OCI-LY7 (cell line): Measurements from ENCODE around the gene CD6. TPM values are rescaled to one million over a fixed set of nuclear protein-coding genes. Genes with fewer than 3 reads are reported as not detected.

ENCODE experiments used
- BruUV-seq: library from RNA; stranded (reverse); fragments of 400-500 nt; replicated peaks from 2 replicates; lab custom pipeline; 2021; lab: Mats Ljungman, UMichigan
- CTCF ChIA-PET: fragments of 300-600 bp; sonication (Branson Sonifier 250); formaldehyde crosslinking; loops from one replicate; lab custom pipeline; 2022; ENCODE audit warnings: antibody characterized with exemption; ENCODE audit not compliant: unreplicated experiment; lab: Charles Lee
- POLR2A ChIA-PET: fragments of 300-600 bp; sonication (Branson Sonifier 250); formaldehyde crosslinking; loops from one replicate; lab custom pipeline; 2022; ENCODE audit warnings: antibody characterized with exemption; lab: Charles Lee
- DNase-seq: peaks from one replicate; pipeline ENCODE4 v3.0.0-alpha.2; 2015; ENCODE audit warnings: low spot score
- H2AFZ ChIP-seq: fragments of 200-600 bp; sonication (generic), shearing (Covaris generic); 2 replicates; pipeline ENCODE4 v1.6.1; 2014; ENCODE audit warnings: mild to moderate bottlenecking, antibody characterized with exemption, low read length, moderate library complexity
- H3K27ac ChIP-seq: fragments of 200-600 bp; sonication (generic); 2 replicates; pipeline ENCODE4 v1.5.1; 2014; ENCODE audit warnings: mixed run types, low read depth, mild to moderate bottlenecking, moderate library complexity, low read length, inconsistent platforms; ENCODE audit not compliant: poor library complexity, severe bottlenecking
- H3K36me3 ChIP-seq: fragments of 200-600 bp; sonication (generic); 2 replicates; pipeline ENCODE4 v1.6.1; 2014; ENCODE audit warnings: mild to moderate bottlenecking, antibody characterized with exemption, low read length, moderate library complexity, mixed read lengths; ENCODE audit not compliant: insufficient read depth
- H3K4me1 ChIP-seq: fragments of 200-600 bp; sonication (generic); 2 replicates; pipeline ENCODE4 v1.5.1; 2014; ENCODE audit warnings: mild to moderate bottlenecking, low read length; ENCODE audit not compliant: insufficient read depth, poor library complexity, severe bottlenecking
- H3K4me2 ChIP-seq: fragments of 200-600 bp; sonication (generic); 2 replicates; pipeline ENCODE4 v1.6.1; 2014; ENCODE audit warnings: mild to moderate bottlenecking, low read length
- H3K4me3 ChIP-seq: fragments of 200-600 bp; sonication (generic); 2 replicates; pipeline ENCODE4 v1.5.1; 2014; ENCODE audit warnings: mild to moderate bottlenecking, low read depth, low read length; ENCODE audit not compliant: poor library complexity, severe bottlenecking
- H3K79me2 ChIP-seq: fragments of 200-600 bp; sonication (generic); 2 replicates; pipeline ENCODE4 v1.6.1; 2016; ENCODE audit warnings: low read depth, mild to moderate bottlenecking, low read length, moderate library complexity, mixed read lengths; ENCODE audit not compliant: insufficient read depth
- H3K9me2 ChIP-seq: fragments of 200-600 bp; sonication (generic); 2 replicates; pipeline ENCODE4 v1.6.1; 2016; ENCODE audit warnings: mild to moderate bottlenecking, low read length, mixed read lengths; ENCODE audit not compliant: insufficient read depth
- H3K9me3 ChIP-seq: fragments of 200-600 bp; sonication (generic); 2 replicates; pipeline ENCODE4 v1.6.1; 2014; ENCODE audit warnings: mild to moderate bottlenecking, mixed run types, low read length, mixed read lengths
- H4K20me1 ChIP-seq: fragments of 200-600 bp; sonication (generic); 2 replicates; pipeline ENCODE4 v1.6.1; 2014; ENCODE audit warnings: mild to moderate bottlenecking, antibody characterized with exemption, low read length, moderate library complexity, mixed read lengths; ENCODE audit not compliant: insufficient read depth
- CTCF ChIP-seq: fragments of 200-600 bp; sonication (generic); conservative IDR thresholded peaks from 2 replicates; pipeline ENCODE4 v1.5.1; 2014; ENCODE audit warnings: mild to moderate bottlenecking, antibody characterized with exemption, low read length, moderate library complexity, mixed read lengths
- EZH2phosphoT487 ChIP-seq: fragments of 200-600 bp; sonication (generic); IDR thresholded peaks from 2 replicates; pipeline ENCODE4 v1.6.1; 2018; ENCODE audit warnings: low read depth, borderline replicate concordance, mild to moderate bottlenecking, mixed run types, antibody characterized with exemption, low read length, moderate library complexity, mixed read lengths
- intact Hi-C: fragments of 100-400 bp; cut with micrococcal nuclease; formaldehyde crosslinking; loops from one replicate; pipeline ENCODE4 v1.10.0; 2022; ENCODE audit not compliant: unreplicated experiment
- total RNA-seq, 2 experiments: library from RNA; depleted of rRNA in 1 of 2; stranded (reverse); fragments of >200 nt in 1 of 2; shearing (Covaris generic) in 1 of 2; gene quantifications; 2 replicates each; pipeline ENCODE4 v1.2.3, GENCODE V29; 2014 to 2022

The CD6 gene
- total RNA-seq, 2 experiments from 2014 or later, result not detected

GRCh38 chr11:60970369-60970774 lies 1.1 kb upstream of the CD6 start:
- ChIA-PET CTCF (no interaction called here), POLR2A (interaction anchor here (0.5 to 1.3 kb wide), 2 partner anchors 16 to 185 kb away, joined by 3 to 4 read pairs; partner anchors contain the start of gene MS4A10)
- Histone ChIP-seq H3K4me2 (no peak overlapping the region), H3K4me3 (no peak overlapping the region), H3K27ac (no peak overlapping the region), H3K36me3 (no peaks in the 10 kb centered on the region), H2AFZ (no peak overlapping the region), H4K20me1 (no peaks in the 10 kb centered on the region), H3K9me2 (no peaks in the 10 kb centered on the region), H3K9me3 (0 out of 2 replicates have a peak, but pooled peaks cover 3% of the 10 kb centered on the region), H3K4me1 (no peaks in the 10 kb centered on the region), H3K79me2 (no peaks in the 10 kb centered on the region)
- DNase-seq, result peak; percentile 66
- intact Hi-C loops, result loop anchor here (1.0 to 2.0 kb wide), 2 partner anchors 159 to 216 kb away; no protein-coding TSS in a partner anchor
- TF ChIP-seq EZH2phosphoT487 (no peak), CTCF (peak; percentile 97)
- BruUV-seq, result no TSS peak

GRCh38 chr11:60970890-60971289 lies 590 bp upstream of the CD6 start:
- no peak for DNase-seq
- H4K20me1 ChIP-seq, result no peaks in the 10 kb centered on the region
- H3K4me2 ChIP-seq, result no peak overlapping the region
- no peak overlapping the region for H2AFZ ChIP-seq
- H3K9me3 ChIP-seq, result 0 out of 2 replicates have a peak, but pooled peaks cover 3% of the 10 kb centered on the region
- BruUV-seq, result no TSS peak
- H3K9me2 ChIP-seq, result no peaks in the 10 kb centered on the region
- TF ChIP-seq CTCF, result no peak
- TF ChIP-seq EZH2phosphoT487, result no peak
- H3K79me2 ChIP-seq, result no peaks in the 10 kb centered on the region
- intact Hi-C loops, result loop anchor here (1.0 to 2.0 kb wide), 2 partner anchors 158 to 216 kb away; no protein-coding TSS in a partner anchor
- H3K4me1 ChIP-seq, result no peaks in the 10 kb centered on the region
- ChIA-PET POLR2A (interaction anchor here (0.5 kb wide), 1 partner anchor 186 kb away, joined by 3 read pairs; the partner anchor contains the start of gene MS4A10), CTCF (no interaction called here)
- no peaks in the 10 kb centered on the region for H3K36me3 ChIP-seq
- H3K4me3 ChIP-seq, result no peak overlapping the region
- H3K27ac ChIP-seq, result no peak overlapping the region

DNA sequence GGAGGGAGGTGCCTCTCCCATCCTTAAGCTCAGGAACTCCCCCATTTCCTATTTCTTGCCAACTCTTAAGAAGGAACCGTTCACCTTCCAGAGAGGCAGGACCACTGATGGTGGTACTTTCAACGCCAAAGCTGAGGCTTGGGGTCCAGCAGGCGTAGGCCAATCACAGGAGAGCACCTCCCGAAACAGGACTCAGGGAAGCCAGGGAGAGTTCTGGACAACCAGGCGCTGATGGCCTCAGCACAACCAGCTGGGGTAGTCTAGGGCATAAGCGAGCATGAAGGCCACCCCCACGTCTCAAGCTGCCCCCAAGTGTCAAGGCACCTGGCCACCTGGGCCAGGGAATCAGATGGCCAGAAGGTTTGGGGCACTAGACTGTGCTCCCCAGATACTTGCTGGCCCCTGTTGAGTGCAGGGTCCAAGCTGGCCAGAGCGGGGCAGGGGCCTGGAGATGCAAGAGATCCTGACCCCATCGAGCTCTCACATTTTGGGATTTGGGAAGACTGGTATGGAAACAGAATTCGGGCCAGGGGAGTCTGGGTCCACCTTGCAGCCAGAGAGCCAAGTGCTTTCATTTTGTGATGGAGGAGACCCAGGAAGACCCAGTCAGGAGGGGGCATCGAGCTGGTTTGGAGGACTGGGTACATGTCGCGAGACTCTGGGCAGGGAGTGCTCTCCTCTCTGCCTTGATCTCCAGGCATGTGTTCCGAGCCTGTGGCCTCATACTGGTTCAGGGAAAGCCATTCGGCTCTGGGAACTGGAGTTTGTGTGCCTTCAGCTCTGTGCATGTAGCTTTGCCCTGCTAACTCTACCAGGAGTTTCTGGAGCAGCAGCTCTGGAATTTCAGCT lies 926 bp downstream of the CD6 start:
- Histone ChIP-seq H2AFZ (no peak overlapping the region), H3K27ac (no peak overlapping the region), H3K36me3 (no peaks in the 10 kb centered on the region), H3K9me3 (0 out of 2 replicates have a peak, but pooled peaks cover 3% of the 10 kb centered on the region), H3K79me2 (no peaks in the 10 kb centered on the region), H3K4me3 (no peak overlapping the region), H4K20me1 (no peaks in the 10 kb centered on the region), H3K4me2 (no peak overlapping the region), H3K4me1 (no peaks in the 10 kb centered on the region), H3K9me2 (no peaks in the 10 kb centered on the region)
- TF ChIP-seq CTCF (no peak), EZH2phosphoT487 (no peak)
- DNase-seq, result no peak
- ChIA-PET POLR2A (no interaction called here), CTCF (no interaction called here)
- intact Hi-C loops, result no loop called here
- no TSS peak for BruUV-seq
